Head of caudate nucleus (tissue), 42 donors: Measurements from ENCODE around the gene HSD17B1.
A peak's percentile ranks its signal among the peaks of the same experiment; 100 is the strongest.

Experiments used
- DNase-seq, 42 donors: peaks; one replicate each; pipeline versions ENCODE4 v3.0.0 to v3.0.0-alpha.2; 2020 to 2021; ENCODE audit warnings: mixed read lengths in 7 of 42
- intact Hi-C: fragments of 100-400 bp; cut with DNase I; formaldehyde crosslinking; loops from one replicate; pipeline ENCODE4 v1.15.0; 2022

The HSD17B1 gene

GRCh38 chr17:42578282-42578869 is 25.7 kb downstream of the HSD17B1 start:
- peak; percentile 45 to 89 (median 76) for DNase-seq
- intact Hi-C loops = loop anchor here (5.0 kb wide), 1 partner anchor 99 kb away; the partner anchor contains the start of gene PLEKHH3

- intact Hi-C loops = loop anchor here (5.0 kb wide), 1 partner anchor 97 kb away; the partner anchor contains the start of gene PLEKHH3
- peak in 1 of 42 donors; percentile 2 for DNase-seq
These were observed 27.2 kb downstream of the HSD17B1 start for GRCh38 chr17:42579794-42580551.

GRCh38 chr17:42581744-42582270 is 29.1 kb downstream of the HSD17B1 start:
- peak in 1 of 42 donors; percentile 6 for DNase-seq
- intact Hi-C loops = no loop called here

GRCh38 chr17:42584880-42585279 is 32.2 kb downstream of the HSD17B1 start:
- intact Hi-C loops = no loop called here

GRCh38 chr17:42585353-42585752 is 32.6 kb downstream of the HSD17B1 start:
- DNase-seq = peak in 1 of 42 donors; percentile 1
- intact Hi-C loops = no loop called here

More at GRCh38 chr17:42584880-42585279, 32.2 kb downstream of the HSD17B1 start:
- peak in 1 of 42 donors; percentile 8 for DNase-seq

GRCh38 chr17:42586514-42587230 is 33.9 kb downstream of the HSD17B1 start:
- DNase-seq = no peak
- intact Hi-C loops = no loop called here

GRCh38 chr17:42590886-42591285 is 38.2 kb downstream of the HSD17B1 start:
- no peak for DNase-seq
- intact Hi-C loops = no loop called here

- intact Hi-C loops = no loop called here
- DNase-seq = no peak
These were observed 38.7 kb downstream of the HSD17B1 start for GRCh38 chr17:42591411-42591810.

GRCh38 chr17:42596386-42596785 is 43.7 kb downstream of the HSD17B1 start:
- intact Hi-C loops = no loop called here
- DNase-seq = no peak

GRCh38 chr17:42598905-42599304 is 46.2 kb downstream of the HSD17B1 start:
- peak in 21 of 42 donors; percentile 3 to 67 (median 29) for DNase-seq
- intact Hi-C loops = no loop called here

- intact Hi-C loops = no loop called here
- no peak for DNase-seq
These were observed 50.6 kb downstream of the HSD17B1 start for GRCh38 chr17:42603318-42603717.
